DMS114 treated with DMSO at 0.1 percent for 48 hours (cell line): ENCODE results near the gene GMDS.

Experiments used
- DNase-seq: peaks from one replicate; lab custom pipeline; 2025; ENCODE audit not compliant: unreplicated experiment; lab: John Stamatoyannopoulos, UW

Gene GMDS

DNA sequence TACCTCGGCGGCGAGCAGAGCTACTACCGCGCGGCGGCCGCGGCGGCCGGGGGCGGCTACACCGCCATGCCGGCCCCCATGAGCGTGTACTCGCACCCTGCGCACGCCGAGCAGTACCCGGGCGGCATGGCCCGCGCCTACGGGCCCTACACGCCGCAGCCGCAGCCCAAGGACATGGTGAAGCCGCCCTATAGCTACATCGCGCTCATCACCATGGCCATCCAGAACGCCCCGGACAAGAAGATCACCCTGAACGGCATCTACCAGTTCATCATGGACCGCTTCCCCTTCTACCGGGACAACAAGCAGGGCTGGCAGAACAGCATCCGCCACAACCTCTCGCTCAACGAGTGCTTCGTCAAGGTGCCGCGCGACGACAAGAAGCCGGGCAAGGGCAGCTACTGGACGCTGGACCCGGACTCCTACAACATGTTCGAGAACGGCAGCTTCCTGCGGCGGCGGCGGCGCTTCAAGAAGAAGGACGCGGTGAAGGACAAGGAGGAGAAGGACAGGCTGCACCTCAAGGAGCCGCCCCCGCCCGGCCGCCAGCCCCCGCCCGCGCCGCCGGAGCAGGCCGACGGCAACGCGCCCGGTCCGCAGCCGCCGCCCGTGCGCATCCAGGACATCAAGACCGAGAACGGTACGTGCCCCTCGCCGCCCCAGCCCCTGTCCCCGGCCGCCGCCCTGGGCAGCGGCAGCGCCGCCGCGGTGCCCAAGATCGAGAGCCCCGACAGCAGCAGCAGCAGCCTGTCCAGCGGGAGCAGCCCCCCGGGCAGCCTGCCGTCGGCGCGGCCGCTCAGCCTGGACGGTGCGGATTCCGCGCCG lies 634.7 kb downstream of the GMDS start:
- DNase-seq, result peak; percentile 57

DNA sequence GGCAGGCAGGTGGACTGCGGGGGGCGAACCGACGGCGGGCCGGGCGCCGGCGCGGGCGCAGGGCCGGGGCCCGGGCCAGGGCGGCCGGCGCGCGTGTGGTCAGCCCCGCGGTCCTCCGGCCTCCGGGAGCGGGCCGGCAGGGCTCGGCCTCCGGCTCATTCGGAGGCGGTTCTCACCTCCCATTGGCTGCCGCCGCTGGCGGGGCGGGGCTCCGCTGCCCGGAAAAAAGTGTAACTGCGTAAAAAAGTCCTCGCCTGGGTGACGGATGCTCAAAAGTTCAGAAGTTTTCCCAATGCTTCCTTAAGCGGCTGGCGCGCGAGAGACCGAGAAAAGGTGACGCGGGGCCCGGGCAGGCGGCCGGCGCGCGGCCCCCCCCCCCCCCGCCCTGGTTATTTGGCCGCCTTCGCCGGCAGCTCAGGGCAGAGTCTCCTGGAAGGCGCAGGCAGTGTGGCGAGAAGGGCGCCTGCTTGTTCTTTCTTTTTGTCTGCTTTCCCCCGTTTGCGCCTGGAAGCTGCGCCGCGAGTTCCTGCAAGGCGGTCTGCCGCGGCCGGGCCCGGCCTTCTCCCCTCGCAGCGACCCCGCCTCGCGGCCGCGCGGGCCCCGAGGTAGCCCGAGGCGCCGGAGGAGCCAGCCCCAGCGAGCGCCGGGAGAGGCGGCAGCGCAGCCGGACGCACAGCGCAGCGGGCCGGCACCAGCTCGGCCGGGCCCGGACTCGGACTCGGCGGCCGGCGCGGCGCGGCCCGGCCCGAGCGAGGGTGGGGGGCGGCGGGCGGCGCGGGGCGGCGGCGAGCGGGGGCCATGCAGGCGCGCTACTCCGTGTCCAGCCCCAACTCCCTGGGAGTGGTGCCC lies 635.5 kb downstream of the GMDS start, which contains the start of gene FOXC1:
FOXC1 (plus strand) TSS at position 268 of the 849 bp plus-strand sequence; CDS start at position 799, 531 bp downstream.
- DNase-seq, result peak; percentile 93

- DNase-seq, result peak; percentile 32
Measured at GRCh38 chr6:1609041-1609647, 636.3 kb downstream of the GMDS start.

- DNase-seq, result peak; percentile 37
Measured at GRCh38 chr6:1608222-1609040, 637.0 kb downstream of the GMDS start.

DNA sequence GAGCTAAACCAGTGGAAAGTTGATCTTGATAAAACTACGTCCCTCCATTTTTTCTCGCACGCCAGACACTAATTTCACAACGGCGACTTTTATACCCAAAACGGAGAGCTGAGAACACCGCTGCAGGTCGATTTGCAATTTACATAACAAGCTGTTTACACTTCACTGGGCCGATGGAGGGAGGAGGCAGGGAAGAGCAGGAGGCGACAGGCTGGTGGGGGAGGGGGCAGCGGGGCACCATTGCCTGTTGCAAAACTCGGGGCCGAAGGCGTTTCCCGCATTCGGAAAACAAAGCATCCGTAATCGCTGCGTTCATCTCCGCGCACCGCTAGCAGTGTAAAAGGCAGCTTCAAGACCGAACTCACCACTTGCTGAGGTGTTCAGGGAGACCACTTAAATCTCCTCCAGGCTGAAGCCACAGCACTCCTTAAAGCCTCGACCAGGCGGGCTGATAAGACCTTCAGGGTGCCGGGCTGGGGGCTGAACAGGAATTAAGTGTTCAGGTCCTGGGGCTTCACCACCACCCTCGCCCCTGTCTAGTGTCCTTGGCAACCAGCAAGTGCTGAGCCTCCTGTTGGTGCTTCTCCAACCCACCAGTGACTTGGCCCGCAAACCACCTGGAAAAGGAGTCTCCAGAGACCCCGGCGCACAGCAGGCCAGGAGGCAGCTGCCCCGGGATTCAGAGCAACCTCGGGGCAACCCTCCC lies 637.7 kb downstream of the GMDS start:
- DNase-seq, result peak; percentile 60

- peak; percentile 56 for DNase-seq
Measured at GRCh38 chr6:1606780-1607515, 638.5 kb downstream of the GMDS start.

GRCh38 chr6:1605893-1606779 lies 639.3 kb downstream of the GMDS start:
- no peak for DNase-seq

GRCh38 chr6:1605004-1605892 lies 640.2 kb downstream of the GMDS start:
- no peak for DNase-seq

DNA sequence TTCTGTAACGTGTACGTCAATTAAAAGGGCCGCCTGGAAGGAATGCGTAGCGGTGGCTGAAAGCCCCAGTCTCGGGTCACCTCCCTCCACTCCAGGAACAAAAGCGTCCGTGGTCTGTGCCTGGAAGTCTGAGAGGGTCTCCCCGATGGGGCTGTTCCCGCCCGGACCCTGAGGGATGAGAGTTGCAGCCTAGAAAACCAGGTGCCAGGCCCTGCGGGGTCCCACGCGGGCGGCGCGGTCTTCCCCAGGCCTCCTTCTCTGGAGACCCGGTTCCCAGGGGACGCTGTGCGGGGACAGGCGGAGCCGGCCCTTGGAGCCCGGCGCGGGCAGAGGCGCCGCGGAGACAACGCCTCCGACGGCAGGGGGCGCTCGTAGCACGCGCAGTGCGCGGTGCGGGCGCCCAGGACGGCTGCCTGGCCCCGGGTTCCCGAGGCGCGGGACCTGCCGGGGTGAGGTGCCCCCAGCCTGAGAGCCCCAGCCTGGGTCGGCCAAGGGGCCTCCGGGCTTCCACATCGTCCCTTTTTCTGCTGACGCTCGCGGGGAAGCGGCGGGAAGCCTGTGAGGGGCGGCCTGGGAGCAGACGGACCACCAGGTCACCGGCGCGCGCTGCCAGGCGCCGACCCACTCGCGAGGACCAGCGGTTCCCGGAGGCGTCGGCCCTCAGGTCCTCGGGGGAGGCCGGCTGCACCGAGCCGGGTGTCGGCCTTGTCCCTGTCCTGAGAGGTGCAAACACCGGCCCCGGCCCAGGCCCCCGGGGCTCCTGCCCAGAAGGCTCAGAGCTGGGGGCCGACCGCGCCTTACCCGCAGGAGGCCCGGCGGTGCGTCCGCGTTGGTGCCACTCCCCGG lies 641.0 kb downstream of the GMDS start:
- peak; percentile 60 for DNase-seq

DNA sequence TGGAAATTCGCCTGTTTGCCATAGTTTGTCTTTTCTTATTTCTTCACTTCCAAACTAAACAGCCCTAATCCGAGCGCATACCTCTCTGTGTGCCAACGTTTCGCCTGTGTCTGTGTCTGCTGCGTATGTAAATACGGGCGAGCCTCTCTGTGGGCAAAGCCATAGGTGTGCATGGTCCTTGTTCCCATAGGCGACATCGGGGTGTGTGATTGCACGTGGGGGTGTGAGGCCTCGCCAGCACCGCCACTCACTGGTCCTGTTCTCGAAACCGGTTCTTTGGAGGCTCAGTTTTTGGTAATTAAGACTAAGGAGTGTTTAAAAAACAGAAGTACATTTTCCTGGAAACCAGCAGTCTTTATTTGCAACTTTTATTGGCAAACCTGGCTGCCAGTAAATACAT lies 641.7 kb downstream of the GMDS start:
- DNase-seq, result no peak

DNA sequence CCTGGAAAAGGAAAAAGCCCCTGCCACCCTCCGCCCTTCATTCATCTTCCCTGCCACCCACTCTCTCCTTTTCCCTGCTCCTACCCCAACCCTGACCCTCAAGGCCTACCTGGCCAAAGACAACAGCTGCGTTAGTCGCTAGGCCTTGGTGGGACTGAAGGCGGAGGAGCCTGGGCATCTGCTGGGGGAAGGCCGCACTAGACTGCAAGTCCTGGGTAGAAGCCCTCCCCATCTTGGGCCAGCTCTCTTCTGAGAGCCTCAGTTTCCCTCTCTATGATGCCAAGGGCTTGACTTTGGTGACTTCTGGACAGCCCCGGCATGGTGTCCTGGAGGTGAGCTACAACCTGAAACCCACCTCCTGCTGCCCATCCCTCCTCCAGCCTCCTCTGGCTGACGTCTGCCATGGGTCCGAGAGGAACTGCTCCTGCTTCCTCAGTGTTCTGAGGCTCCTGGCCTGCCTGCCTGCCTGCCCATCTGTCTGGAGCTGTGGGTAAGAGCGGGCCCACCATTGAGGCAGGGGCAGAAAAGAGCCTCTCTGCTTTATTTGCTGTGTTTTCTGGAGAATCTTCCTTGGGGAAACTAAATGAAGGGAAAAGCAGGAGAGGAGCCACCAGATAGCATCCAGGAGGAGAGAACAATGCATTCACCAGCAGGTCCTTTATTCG lies 643.2 kb downstream of the GMDS start:
- DNase-seq, result no peak

DNA sequence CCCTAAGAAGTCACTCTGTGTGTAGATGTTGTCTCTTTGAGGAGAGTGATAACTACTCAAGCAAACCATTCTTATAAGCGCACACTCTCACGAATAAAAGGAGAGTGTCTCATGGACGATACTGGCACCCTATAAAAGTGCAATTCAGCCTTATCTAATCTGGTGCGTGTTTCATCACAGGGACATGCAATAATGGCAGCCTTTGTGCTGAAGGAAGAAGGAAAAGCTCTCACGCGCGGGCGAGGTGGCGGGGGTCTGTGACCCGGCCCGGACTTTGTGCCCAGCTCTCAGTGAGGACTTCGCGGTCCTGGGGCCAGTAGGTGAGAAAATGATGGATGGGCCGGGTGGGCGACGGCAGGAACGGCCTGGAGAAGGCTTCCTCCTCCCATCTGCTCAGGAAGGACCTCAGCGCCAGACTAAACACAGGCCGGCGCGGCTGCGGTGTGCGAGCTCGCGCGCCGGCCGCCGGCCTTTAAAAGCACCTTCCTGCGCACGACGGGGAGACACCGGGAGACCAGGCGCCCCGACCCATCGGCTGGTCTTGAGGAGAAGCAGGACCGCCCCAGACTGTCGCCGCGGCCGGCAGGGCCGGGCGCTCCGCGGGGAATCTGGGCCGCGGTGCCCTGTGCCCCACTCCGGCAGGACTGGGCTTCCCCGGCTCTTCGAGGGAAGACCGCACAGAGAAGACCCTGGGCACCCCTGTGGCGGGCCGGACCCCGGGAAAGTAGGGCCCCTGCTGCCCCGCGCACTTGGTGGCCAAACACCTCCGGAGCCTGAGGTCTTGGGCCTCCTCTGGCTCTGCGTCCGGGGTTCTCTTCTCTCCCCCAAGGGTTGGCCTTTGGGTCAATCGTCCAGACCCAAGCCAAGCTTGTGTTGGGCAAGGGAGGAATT lies 644.0 kb downstream of the GMDS start:
- DNase-seq, result no peak

- no peak for DNase-seq
Measured at GRCh38 chr6:1600764-1601157, 644.6 kb downstream of the GMDS start.

DNA sequence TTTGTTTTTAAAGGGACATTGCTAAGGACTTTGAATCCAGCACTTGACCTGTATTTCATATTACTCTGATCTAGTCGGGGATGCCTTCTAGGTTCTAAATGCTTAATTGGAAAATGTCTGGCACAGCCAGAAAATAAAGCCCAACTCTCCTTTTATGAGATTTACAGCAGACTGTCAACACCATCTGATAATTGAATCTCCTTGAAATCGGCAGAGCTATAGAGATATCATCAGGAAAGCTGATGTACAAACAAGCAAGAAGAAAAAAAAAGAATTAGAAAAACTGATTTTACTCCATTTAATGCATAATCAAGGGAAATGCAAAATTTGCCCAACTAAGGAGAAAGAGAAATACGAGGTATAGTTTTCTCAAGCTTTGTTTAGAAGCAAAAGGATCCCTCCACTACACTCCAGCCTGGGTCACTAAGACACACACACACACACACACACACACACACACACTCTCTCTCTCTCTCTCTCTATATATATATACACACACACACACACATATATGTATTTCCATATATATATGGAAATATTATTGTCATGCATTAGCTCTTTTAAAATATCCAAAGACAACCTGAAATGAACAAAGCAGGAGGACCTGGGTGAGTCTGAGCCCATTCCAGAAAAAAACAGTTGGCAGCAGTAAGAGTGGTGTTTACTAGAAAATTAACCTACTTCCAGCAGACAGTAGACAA lies 645.2 kb downstream of the GMDS start:
- DNase-seq, result no peak
